HCT116 (cell line): ENCODE data around the gene ABCF3.

ENCODE experiments used
- CTCF ChIP-seq, 3 experiments: fragments of 200-600 bp in 1 of 3; sonication (generic) in 1 of 3; IDR thresholded peaks in 2 of 3; conservative IDR thresholded peaks in 1 of 3; 2 replicates each; pipeline ENCODE4 v1.5.1; 2012 to 2017; ENCODE audit warnings: low read depth in 2 of 3, low read length in 2 of 3, antibody characterized with exemption in 1 of 3, borderline replicate concordance in 1 of 3, control low read depth in 1 of 3, mild to moderate bottlenecking in 1 of 3, mixed read lengths in 1 of 3, mixed run types in 1 of 3, moderate library complexity in 1 of 3; ENCODE audit not compliant: insufficient read depth in 1 of 3
- EZH2 ChIP-seq: fragments of 200-600 bp; sonication (generic); IDR thresholded peaks from 2 replicates; pipeline ENCODE4 v1.6.1; 2017; ENCODE audit warnings: antibody characterized with exemption, mixed run types
- POLR2A ChIP-seq: IDR thresholded peaks from 2 replicates; pipeline ENCODE4 v1.7.0; 2011; ENCODE audit warnings: borderline replicate concordance; ENCODE audit not compliant: insufficient read depth, insufficient read length; ENCODE audit errors: extremely low read depth
- RAD21 ChIP-seq: IDR thresholded peaks from 2 replicates; pipeline ENCODE4 v1.6.1; 2012; ENCODE audit warnings: low read depth, mild to moderate bottlenecking
- SIN3A ChIP-seq: IDR thresholded peaks from 2 replicates; pipeline ENCODE4 v1.6.1; 2012; ENCODE audit warnings: low read depth
- SP1 ChIP-seq: IDR thresholded peaks from 2 replicates; pipeline ENCODE4 v1.6.1; 2012; ENCODE audit warnings: low read depth

DNA sequence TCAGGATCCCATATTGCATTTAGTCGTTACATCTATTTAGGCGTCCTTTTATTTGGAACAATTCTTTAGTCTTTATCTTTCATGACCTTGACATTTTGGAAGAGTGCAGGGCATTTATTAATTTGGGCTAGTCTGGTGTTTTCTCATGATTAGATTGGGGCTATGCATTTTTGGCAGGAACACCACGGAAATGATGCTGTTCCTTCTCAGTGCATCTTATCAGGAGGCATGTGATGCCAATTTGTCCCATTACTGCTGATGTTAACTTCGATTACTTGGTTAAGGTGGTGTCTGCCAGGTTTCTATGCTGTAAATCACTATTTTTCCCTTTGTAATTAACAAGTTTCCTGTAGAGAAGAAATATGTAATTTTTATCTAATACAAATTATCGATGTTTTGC lies 25.3 kb downstream of the ABCF3 start:
- TF ChIP-seq POLR2A (no peak), CTCF (IDR thresholded peaks at IDR 0.05 in 2 of 3, conservative IDR thresholded peaks at IDR 0.05 in 1 of 3; ENCODE audit: borderline replicate concordance in 1 of 3, insufficient read depth in 1 of 3, low read depth in 2 of 3, low read length in 2 of 3) (no peak), SP1 (no peak), EZH2 (no peak), RAD21 (no peak), SIN3A (no peak)
